OCI-LY7 (cell line): ENCODE data around the gene SLC6A6. TPM values are rescaled to one million over a fixed set of nuclear protein-coding genes. Genes with fewer than 3 reads are reported as not detected.
A peak's percentile ranks its signal among the peaks of the same experiment; 100 is the strongest.

Experiments
- BruUV-seq: library from RNA; stranded (reverse); fragments of 400-500 nt; replicated peaks from 2 replicates; lab custom pipeline; 2021; lab: Mats Ljungman, UMichigan
- CTCF ChIA-PET: fragments of 300-600 bp; sonication (Branson Sonifier 250); formaldehyde crosslinking; loops from one replicate; lab custom pipeline; 2022; ENCODE audit warnings: antibody characterized with exemption; ENCODE audit not compliant: unreplicated experiment; lab: Charles Lee
- POLR2A ChIA-PET: fragments of 300-600 bp; sonication (Branson Sonifier 250); formaldehyde crosslinking; loops from one replicate; lab custom pipeline; 2022; ENCODE audit warnings: antibody characterized with exemption; lab: Charles Lee
- DNase-seq: peaks from one replicate; pipeline ENCODE4 v3.0.0-alpha.2; 2015; ENCODE audit warnings: low spot score
- H2AFZ ChIP-seq: fragments of 200-600 bp; sonication (generic), shearing (Covaris generic); 2 replicates; pipeline ENCODE4 v1.6.1; 2014; ENCODE audit warnings: mild to moderate bottlenecking, antibody characterized with exemption, low read length, moderate library complexity
- H3K27ac ChIP-seq: fragments of 200-600 bp; sonication (generic); 2 replicates; pipeline ENCODE4 v1.5.1; 2014; ENCODE audit warnings: mixed run types, low read depth, mild to moderate bottlenecking, moderate library complexity, low read length, inconsistent platforms; ENCODE audit not compliant: poor library complexity, severe bottlenecking
- H3K36me3 ChIP-seq: fragments of 200-600 bp; sonication (generic); 2 replicates; pipeline ENCODE4 v1.6.1; 2014; ENCODE audit warnings: mild to moderate bottlenecking, antibody characterized with exemption, low read length, moderate library complexity, mixed read lengths; ENCODE audit not compliant: insufficient read depth
- H3K4me1 ChIP-seq: fragments of 200-600 bp; sonication (generic); 2 replicates; pipeline ENCODE4 v1.5.1; 2014; ENCODE audit warnings: mild to moderate bottlenecking, low read length; ENCODE audit not compliant: insufficient read depth, poor library complexity, severe bottlenecking
- H3K4me2 ChIP-seq: fragments of 200-600 bp; sonication (generic); 2 replicates; pipeline ENCODE4 v1.6.1; 2014; ENCODE audit warnings: mild to moderate bottlenecking, low read length
- H3K4me3 ChIP-seq: fragments of 200-600 bp; sonication (generic); 2 replicates; pipeline ENCODE4 v1.5.1; 2014; ENCODE audit warnings: mild to moderate bottlenecking, low read depth, low read length; ENCODE audit not compliant: poor library complexity, severe bottlenecking
- H3K79me2 ChIP-seq: fragments of 200-600 bp; sonication (generic); 2 replicates; pipeline ENCODE4 v1.6.1; 2016; ENCODE audit warnings: low read depth, mild to moderate bottlenecking, low read length, moderate library complexity, mixed read lengths; ENCODE audit not compliant: insufficient read depth
- H3K9me2 ChIP-seq: fragments of 200-600 bp; sonication (generic); 2 replicates; pipeline ENCODE4 v1.6.1; 2016; ENCODE audit warnings: mild to moderate bottlenecking, low read length, mixed read lengths; ENCODE audit not compliant: insufficient read depth
- H3K9me3 ChIP-seq: fragments of 200-600 bp; sonication (generic); 2 replicates; pipeline ENCODE4 v1.6.1; 2014; ENCODE audit warnings: mild to moderate bottlenecking, mixed run types, low read length, mixed read lengths
- H4K20me1 ChIP-seq: fragments of 200-600 bp; sonication (generic); 2 replicates; pipeline ENCODE4 v1.6.1; 2014; ENCODE audit warnings: mild to moderate bottlenecking, antibody characterized with exemption, low read length, moderate library complexity, mixed read lengths; ENCODE audit not compliant: insufficient read depth
- CTCF ChIP-seq: fragments of 200-600 bp; sonication (generic); conservative IDR thresholded peaks from 2 replicates; pipeline ENCODE4 v1.5.1; 2014; ENCODE audit warnings: mild to moderate bottlenecking, antibody characterized with exemption, low read length, moderate library complexity, mixed read lengths
- EZH2phosphoT487 ChIP-seq: fragments of 200-600 bp; sonication (generic); IDR thresholded peaks from 2 replicates; pipeline ENCODE4 v1.6.1; 2018; ENCODE audit warnings: low read depth, borderline replicate concordance, mild to moderate bottlenecking, mixed run types, antibody characterized with exemption, low read length, moderate library complexity, mixed read lengths
- intact Hi-C: fragments of 100-400 bp; cut with micrococcal nuclease; formaldehyde crosslinking; loops from one replicate; pipeline ENCODE4 v1.10.0; 2022; ENCODE audit not compliant: unreplicated experiment
- total RNA-seq, 2 experiments: library from RNA; depleted of rRNA in 1 of 2; stranded (reverse); fragments of >200 nt in 1 of 2; shearing (Covaris generic) in 1 of 2; gene quantifications; 2 replicates each; pipeline ENCODE4 v1.2.3, GENCODE V29; 2014 to 2022

SLC6A6 gene
- total RNA-seq, 2 experiments from 2014 or later, result 43.0 to 51.8 TPM

DNA sequence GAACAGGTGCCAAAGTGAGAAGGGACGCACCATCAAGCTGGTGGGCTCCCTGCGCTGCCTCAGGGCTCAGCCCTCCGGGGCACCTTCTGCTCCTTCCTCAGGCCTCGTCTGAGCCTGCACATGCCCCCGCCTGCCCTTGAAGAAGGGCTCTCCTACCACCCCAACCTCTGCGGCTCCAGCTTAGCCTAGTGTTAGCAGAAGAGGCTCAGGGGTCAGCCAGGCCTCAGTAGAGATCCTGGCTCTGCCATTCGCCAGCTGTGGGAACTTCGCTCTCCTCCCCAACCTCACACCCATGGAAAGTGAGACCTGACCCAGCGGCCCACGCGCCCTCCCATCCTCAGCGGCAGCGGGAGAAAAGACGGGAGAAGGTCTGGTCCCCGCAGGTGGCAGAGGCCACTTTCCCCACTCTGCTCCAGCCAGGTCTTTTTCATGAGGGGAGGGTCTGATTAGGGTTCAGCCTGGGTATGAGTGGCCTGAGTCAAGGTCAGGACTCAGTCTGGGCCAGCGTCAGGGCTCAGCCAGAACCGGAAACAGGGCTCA, 129.5 kb downstream of the SLC6A6 start:
- H2AFZ ChIP-seq, result no peak overlapping the region
- BruUV-seq, result no TSS peak
- no peak for DNase-seq
- no peak overlapping the region for H3K4me2 ChIP-seq
- ChIA-PET POLR2A (no interaction called here), CTCF (no interaction called here)
- no peaks in the 10 kb centered on the region for H3K9me2 ChIP-seq
- TF ChIP-seq EZH2phosphoT487 (no peak), CTCF (no peak)
- H3K4me3 ChIP-seq, result no peak overlapping the region
- no peak overlapping the region for H3K27ac ChIP-seq
- no peaks in the 10 kb centered on the region for H3K79me2 ChIP-seq
- H3K36me3 ChIP-seq, result no peaks in the 10 kb centered on the region
- H4K20me1 ChIP-seq, result no peaks in the 10 kb centered on the region
- no peaks in the 10 kb centered on the region for H3K9me3 ChIP-seq
- intact Hi-C loops, result no loop called here
- no peaks in the 10 kb centered on the region for H3K4me1 ChIP-seq

DNA sequence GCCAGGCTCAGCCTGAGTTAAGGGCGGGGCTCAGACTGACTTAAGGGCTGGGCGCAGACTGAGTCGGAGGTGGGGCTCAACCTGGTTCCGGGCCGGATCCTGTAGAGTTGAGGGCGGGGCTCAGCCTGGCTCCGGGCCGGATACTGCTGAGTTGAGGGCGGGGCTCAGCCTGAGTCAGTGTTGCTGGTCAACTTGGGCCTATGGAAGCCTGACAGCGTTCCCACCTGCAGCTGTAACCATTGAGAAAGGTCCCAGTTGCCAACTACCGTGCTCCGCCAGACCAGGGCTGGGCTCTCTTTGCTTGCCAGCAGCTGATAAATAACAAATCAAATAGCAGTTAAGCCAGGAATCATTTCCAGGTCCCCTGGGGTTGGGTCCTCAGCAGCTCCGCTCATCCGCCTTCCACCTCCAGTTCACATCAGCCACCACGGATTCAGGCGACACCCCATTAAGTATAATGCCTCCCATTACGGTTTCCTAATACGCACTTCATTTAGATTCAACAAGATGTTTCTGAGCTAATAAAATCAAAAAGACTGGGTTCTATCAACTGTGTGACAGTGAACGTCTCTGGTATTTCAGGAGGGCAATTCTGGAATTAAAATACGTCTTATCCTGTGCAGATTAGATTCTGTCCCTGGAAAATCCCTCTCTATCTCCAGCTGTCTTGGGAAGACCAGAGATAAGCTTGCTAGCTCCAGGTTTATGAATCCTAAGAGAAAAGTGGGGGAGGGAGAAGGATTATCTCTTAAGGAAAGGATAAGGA, 130.5 kb downstream of the SLC6A6 start:
- H3K4me3 ChIP-seq, result no peak overlapping the region
- no peaks in the 10 kb centered on the region for H4K20me1 ChIP-seq
- no peaks in the 10 kb centered on the region for H3K9me2 ChIP-seq
- peak; percentile 26 for DNase-seq
- no peaks in the 10 kb centered on the region for H3K79me2 ChIP-seq
- no peak for TF ChIP-seq EZH2phosphoT487
- no peak for TF ChIP-seq CTCF
- intact Hi-C loops, result no loop called here
- CTCF ChIA-PET, result no interaction called here
- no TSS peak for BruUV-seq
- no peak overlapping the region for H2AFZ ChIP-seq
- H3K9me3 ChIP-seq, result no peaks in the 10 kb centered on the region
- no peaks in the 10 kb centered on the region for H3K36me3 ChIP-seq
- POLR2A ChIA-PET, result interaction anchor here (1.0 kb wide), 1 partner anchor 11 kb away, joined by 3 read pairs; no protein-coding TSS in a partner anchor
- no peak overlapping the region for H3K27ac ChIP-seq
- H3K4me1 ChIP-seq, result no peaks in the 10 kb centered on the region
- no peak overlapping the region for H3K4me2 ChIP-seq

DNA sequence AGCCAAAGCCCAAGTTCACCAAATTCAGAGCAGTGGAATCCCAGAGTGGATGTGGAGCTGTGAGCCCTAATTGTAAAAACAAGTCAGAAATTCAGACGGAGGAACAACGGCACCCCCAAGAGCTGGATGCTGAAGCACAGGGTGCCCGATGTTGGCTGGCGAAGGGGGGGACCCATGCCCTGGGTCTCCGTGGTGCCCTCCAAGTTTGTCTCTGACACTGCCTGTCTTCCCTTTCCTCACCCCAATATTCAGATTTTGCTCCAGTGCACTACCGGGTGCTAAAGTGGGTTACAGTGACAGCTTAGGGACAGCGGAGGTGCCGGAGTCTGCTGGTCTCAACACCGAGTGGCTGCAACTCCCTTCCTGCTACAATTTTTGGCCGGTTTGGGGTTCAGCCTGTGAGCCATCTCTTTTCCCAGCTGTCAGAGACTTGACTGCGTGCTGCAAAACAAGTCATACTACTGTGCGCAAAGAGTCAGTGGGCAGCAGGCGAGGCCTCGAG, 131.1 kb downstream of the SLC6A6 start:
- Histone ChIP-seq H3K9me2 (no peaks in the 10 kb centered on the region), H4K20me1 (no peaks in the 10 kb centered on the region), H3K4me1 (no peaks in the 10 kb centered on the region), H3K9me3 (no peaks in the 10 kb centered on the region), H2AFZ (no peak overlapping the region), H3K79me2 (no peaks in the 10 kb centered on the region), H3K27ac (no peak overlapping the region), H3K4me3 (no peak overlapping the region), H3K36me3 (no peaks in the 10 kb centered on the region), H3K4me2 (no peak overlapping the region)
- ChIA-PET POLR2A (interaction anchor here (1.0 kb wide), 1 partner anchor 12 kb away, joined by 3 read pairs; no protein-coding TSS in a partner anchor), CTCF (no interaction called here)
- intact Hi-C loops, result no loop called here
- BruUV-seq, result no TSS peak
- no peak for DNase-seq
- TF ChIP-seq EZH2phosphoT487 (no peak), CTCF (no peak)
